Activated CD4-positive, alpha-beta T cell treated with anti-CD3 and anti-CD28 coated beads, Interleukin-2, amount 50 U/mL, for 16 hours (primary cell): ENCODE data around the gene TNP2.
"Not testable (repeated sequence)": the region's sequence is repeated elsewhere in the genome, so short reads cannot be mapped to it uniquely, and the experiment has no call there.

Experiments
- DNase-seq: peaks from one replicate; pipeline ENCODE4 v3.0.0-alpha.2; 2020

Gene TNP2

GRCh38 chr16:11299865-11300559 is 30.9 kb upstream of the TNP2 start:
- no peak for DNase-seq

GRCh38 chr16:11298950-11299547 is 29.9 kb upstream of the TNP2 start:
- not testable (repeated sequence) for DNase-seq

- no peak for DNase-seq
Measured at GRCh38 chr16:11298143-11298900, 29.2 kb upstream of the TNP2 start.

DNA sequence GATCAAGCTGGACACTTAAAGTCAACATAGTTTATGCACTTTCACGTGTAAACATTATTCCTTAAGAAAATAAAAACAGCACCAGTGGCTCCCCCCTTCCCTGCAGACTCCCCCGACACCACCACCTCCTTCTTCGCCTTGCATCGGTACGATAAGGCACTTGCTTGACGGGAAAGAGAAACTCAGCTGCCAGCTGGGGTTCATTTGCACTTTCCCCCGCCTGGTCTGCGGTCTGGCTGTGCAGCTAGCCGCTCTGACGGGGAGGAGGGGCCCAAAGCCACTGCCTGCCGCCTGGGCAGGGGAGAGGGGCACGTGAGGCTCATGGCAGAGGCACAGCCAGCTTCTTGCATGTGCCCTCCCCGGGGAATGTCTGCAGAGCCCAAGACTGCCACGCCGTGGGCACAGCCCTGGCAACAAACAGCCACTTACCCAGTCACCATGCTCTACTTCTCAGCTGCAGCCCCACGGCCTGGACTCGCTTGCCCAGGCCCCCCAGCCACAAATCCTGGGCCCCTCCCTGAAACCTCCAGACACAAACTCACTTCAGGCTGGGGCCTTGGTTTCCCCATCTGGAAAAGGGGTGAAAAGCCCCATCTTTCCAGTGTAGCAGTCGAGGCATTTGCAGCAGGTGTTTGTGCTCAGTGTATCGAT is 28.5 kb upstream of the TNP2 start:
- peak; percentile 76 for DNase-seq

DNA sequence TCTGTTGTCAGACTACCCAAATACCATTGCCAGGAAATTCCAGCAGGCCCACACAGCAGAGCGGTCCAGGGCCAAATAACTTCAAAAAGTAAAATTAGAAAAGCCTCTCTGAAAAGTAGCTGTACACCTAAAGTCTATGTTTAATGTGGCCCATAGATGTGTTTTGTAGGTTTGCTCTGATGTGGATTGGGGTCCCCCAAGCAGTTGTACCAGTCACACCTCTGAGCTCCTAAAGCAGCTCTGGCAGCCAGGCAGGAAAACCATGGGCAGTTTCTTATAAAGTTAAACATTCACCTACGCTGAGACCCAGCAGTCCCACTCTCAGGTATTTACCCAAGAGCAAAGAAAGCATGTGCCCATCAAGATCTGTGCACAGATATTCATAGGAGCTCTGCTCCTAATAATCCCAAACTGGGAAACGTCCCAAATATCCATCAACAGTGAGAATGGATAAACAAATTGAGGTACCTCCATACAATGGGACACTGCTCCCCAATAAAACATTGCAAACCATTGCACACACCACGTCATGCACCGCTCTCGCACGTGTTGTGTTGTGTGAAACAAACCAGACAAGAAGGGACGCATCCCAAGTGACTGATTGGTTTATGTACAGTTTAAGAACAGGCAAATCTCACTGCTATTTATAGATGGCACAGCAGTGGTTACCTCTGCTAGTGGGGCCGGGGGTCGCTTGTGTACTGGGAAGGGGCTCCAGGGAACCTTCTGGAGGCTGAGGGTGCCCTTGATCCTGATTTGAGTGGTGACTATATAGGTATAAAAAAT is 27.8 kb upstream of the TNP2 start:
- DNase-seq = no peak

DNA sequence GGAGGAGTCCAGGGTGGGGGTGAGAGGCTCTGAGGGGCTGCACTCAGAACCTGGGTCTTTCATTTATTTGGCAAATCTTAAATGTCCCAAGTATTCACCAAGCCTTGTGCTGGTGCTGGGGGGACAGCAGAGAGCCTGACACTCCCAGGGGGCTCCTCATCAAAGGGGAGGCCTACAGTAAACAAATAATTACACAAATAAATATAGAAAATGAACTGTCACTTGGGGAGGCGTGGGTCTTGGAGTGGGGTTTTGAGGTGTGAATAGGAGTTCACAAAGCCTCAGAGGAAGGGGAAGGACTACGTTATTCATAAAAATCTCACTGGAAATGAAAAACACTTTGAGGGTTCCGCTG is 27.2 kb upstream of the TNP2 start:
- no peak for DNase-seq

DNA sequence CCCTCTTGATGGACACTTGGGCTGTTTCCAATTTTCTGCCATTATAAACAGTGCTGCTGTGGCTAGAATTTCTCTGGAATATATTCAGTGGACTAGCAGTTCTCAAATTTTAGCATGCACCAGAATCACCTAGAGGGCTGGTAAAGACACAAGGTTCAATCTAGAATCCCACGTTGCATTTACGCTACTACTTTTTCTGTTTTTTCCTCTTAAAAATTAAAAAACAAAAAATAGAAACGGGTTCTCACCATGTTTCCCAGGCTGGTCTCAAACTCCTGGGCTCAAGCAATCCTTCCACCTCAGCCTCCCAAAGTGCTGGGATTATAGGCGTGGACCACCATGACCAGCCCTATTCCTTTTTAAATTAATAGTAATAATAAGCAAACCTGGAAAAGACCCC is 26.5 kb upstream of the TNP2 start:
- DNase-seq = no peak

DNA sequence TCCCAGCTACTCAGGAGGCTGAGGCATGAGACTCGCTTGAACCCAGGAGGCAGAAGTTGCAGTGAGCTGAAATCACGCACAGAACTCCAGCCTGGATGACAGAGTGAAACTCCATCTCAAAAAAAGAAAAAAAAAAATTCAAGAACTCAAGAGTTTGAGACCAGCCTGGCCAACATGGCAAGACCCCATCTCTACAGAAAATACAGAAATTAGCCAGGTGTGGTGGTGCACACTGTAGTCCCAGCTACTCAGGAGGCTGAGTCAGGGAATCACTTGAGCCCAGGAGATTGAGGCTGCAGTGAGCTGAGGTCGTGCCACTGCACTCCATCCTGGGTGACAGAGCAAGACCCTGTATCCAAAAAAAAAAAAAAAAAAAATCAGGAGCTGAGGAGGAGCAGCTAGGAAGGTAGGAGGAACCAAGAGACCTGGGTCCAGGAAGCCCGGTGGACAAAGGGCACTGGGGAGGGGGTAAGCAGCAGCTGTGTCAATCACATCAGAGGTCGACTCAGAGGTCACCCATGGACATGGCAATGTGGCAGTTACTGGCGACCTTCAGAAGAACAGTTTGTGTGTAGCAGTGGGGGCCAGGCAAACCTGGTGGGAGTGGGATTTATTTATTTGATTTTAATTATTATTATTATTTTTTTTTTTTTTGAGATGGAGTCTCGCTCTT is 23.1 kb upstream of the TNP2 start:
- DNase-seq = no peak

GRCh38 chr16:11291091-11291703 is 22.1 kb upstream of the TNP2 start:
- DNase-seq = no peak

- no peak for DNase-seq
Measured at GRCh38 chr16:11290102-11290893, 21.2 kb upstream of the TNP2 start.

- DNase-seq = not testable (repeated sequence)
Measured at GRCh38 chr16:11289696-11290095, 20.6 kb upstream of the TNP2 start.

- DNase-seq = no peak
Measured at GRCh38 chr16:11289202-11289601, 20.1 kb upstream of the TNP2 start.

DNA sequence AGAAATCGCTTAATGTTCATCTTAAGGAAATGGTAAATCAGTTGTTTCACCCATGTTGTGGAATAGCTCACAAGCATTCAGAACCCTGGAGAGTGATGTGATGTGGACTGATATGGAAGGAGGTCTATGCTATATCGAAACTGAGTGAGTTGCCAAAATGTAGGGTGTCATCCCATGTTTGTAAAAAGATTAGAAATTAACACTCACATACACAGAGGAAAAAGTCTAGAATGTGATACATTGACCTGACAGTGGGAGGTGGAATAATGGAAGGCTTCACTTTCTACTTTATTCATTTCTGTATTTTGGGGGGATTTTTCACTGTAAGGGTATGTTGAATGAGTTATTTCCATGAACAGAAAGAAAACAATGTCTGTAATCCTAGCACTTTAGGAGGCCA is 16.7 kb upstream of the TNP2 start:
- DNase-seq = no peak

GRCh38 chr16:11283820-11284248 is 14.7 kb upstream of the TNP2 start:
- DNase-seq = no peak

- DNase-seq = no peak
Measured at GRCh38 chr16:11280616-11281522, 11.7 kb upstream of the TNP2 start, which contains the start of gene PRM1. TSS of gene PRM1 (minus strand) at chr16:11281330. CDS start at chr16:11281238, 92 bp downstream.

DNA sequence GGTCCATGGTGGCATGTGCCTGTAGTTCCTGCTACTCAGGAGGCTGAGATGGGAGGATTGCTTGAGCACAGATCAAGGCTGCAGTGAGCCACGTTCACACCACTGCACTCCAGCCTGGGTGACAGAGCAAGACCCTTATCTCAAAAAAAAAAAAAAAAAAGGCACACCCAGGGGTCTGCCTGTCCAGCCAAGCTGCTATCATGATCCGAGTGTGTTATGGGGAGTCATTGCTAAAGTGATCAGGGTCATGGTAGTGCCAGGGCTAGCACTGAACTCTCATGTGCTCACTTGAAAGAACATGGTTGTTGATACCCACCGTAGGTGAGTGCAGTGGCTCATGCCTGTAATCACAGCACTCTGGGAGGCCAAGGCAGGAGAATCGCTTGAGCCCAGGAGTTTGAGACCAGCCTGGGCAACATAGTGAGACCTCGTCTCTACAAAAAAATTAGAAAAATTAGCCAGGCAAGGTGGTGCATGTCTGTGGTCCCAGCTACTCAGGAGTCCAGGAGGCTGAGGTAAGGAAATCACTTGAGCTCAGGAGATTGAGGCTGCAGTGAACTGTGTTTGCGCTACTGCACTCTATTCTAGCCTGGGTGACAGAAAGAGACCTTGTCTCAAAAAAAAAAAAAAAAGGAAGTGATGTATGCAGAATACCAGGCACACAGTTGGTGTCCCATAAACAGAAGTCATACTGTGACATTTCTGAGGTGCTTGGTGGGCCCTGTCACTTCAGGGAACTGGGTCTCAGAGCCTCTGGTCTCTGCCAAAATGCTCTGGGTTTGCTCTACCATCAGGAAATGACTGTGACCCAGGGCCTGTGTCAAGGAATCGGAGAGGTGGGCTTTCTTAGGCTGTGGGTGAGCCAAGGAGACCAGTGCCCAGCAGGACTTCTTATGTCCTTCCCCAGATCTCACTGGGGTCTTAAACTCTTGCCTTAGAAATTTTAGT is 9.8 kb upstream of the TNP2 start:
- DNase-seq = no peak

GRCh38 chr16:11277607-11278337 is 8.6 kb upstream of the TNP2 start:
- DNase-seq = no peak
